H9 (cell line): ENCODE results near the gene NDUFA6. TPM values are rescaled to one million over a fixed set of nuclear protein-coding genes. Genes with fewer than 3 reads are reported as not detected.

Experiments used
- DNase-seq: peaks from one replicate; pipeline ENCODE4 v3.0.0-alpha.2; 2017
- H2AFZ ChIP-seq: one replicate; pipeline ENCODE4 v1.6.1; 2013; ENCODE audit warnings: mild to moderate bottlenecking, low read length, control low read depth, moderate library complexity
- H2AK5ac ChIP-seq: 2 replicates; pipeline ENCODE4 v1.6.1; 2013; ENCODE audit warnings: low read length, control low read depth, mixed read lengths; ENCODE audit not compliant: insufficient read length
- H2BK120ac ChIP-seq: one replicate; pipeline ENCODE4 v1.6.1; 2013; ENCODE audit warnings: low read depth, mild to moderate bottlenecking, low read length, control low read depth, inconsistent platforms; ENCODE audit not compliant: poor library complexity, severe bottlenecking
- H2BK12ac ChIP-seq: 2 replicates; pipeline ENCODE4 v1.6.1; 2013; ENCODE audit warnings: low read length, control low read depth, mixed read lengths, low read depth; ENCODE audit not compliant: insufficient read length
- H2BK15ac ChIP-seq: 2 replicates; pipeline ENCODE4 v1.6.1; 2013; ENCODE audit warnings: low read depth, low read length, control low read depth
- H2BK20ac ChIP-seq: one replicate; pipeline ENCODE4 v1.6.1; 2013; ENCODE audit warnings: low read depth, mild to moderate bottlenecking, low read length, control low read depth, inconsistent platforms; ENCODE audit not compliant: poor library complexity, severe bottlenecking
- H2BK5ac ChIP-seq: 2 replicates; pipeline ENCODE4 v1.6.1; 2013; ENCODE audit warnings: low read length, control low read depth, mixed read lengths; ENCODE audit not compliant: insufficient read length
- H3K14ac ChIP-seq: 2 replicates; pipeline ENCODE4 v1.6.1; 2013; ENCODE audit warnings: low read length, control low read depth; ENCODE audit not compliant: insufficient read depth
- H3K18ac ChIP-seq: 2 replicates; pipeline ENCODE4 v1.6.1; 2013; ENCODE audit warnings: low read depth, mild to moderate bottlenecking, mixed read lengths, low read length, control low read depth; ENCODE audit not compliant: insufficient read length
- H3K23ac ChIP-seq: 2 replicates; pipeline ENCODE4 v1.6.1; 2013; ENCODE audit warnings: low read length, control low read depth, mixed read lengths, low read depth; ENCODE audit not compliant: insufficient read length
- H3K23me2 ChIP-seq: 2 replicates; pipeline ENCODE4 v1.6.1; 2013; ENCODE audit warnings: low read depth, mild to moderate bottlenecking, mixed read lengths, low read length, control low read depth; ENCODE audit not compliant: insufficient read length, poor library complexity, severe bottlenecking
- H3K27ac ChIP-seq: 2 replicates; pipeline ENCODE4 v1.5.1; 2013; ENCODE audit warnings: low read length, control low read depth, mixed read lengths, low read depth; ENCODE audit not compliant: insufficient read length
- H3K27me3 ChIP-seq: 2 replicates; pipeline ENCODE4 v1.6.1; 2013; ENCODE audit warnings: low read length, control low read depth, inconsistent platforms; ENCODE audit not compliant: insufficient read depth
- H3K4ac ChIP-seq: 2 replicates; pipeline ENCODE4 v1.6.1; 2013; ENCODE audit warnings: low read depth, mild to moderate bottlenecking, control low read depth, inconsistent platforms, low read length, moderate library complexity
- H3K4me1 ChIP-seq: 2 replicates; pipeline ENCODE4 v1.6.1; 2013; ENCODE audit warnings: low read length, control low read depth, inconsistent platforms; ENCODE audit not compliant: insufficient read depth
- H3K4me2 ChIP-seq: 2 replicates; pipeline ENCODE4 v1.6.1; 2013; ENCODE audit warnings: low read length, control low read depth, mixed read lengths; ENCODE audit not compliant: insufficient read length, insufficient read depth
- H3K56ac ChIP-seq: 2 replicates; pipeline ENCODE4 v1.6.1; 2013; ENCODE audit warnings: low read depth, mild to moderate bottlenecking, mixed read lengths, low read length, control low read depth; ENCODE audit not compliant: insufficient read length
- H3K79me1 ChIP-seq: 2 replicates; pipeline ENCODE4 v1.6.1; 2013; ENCODE audit warnings: low read depth, mild to moderate bottlenecking, moderate library complexity, low read length, control low read depth, inconsistent platforms; ENCODE audit not compliant: insufficient read depth, poor library complexity, severe bottlenecking
- H3K79me2 ChIP-seq: 2 replicates; pipeline ENCODE4 v1.6.1; 2013; ENCODE audit warnings: low read length, control low read depth, inconsistent platforms; ENCODE audit not compliant: insufficient read depth
- H3K9ac ChIP-seq: 2 replicates; pipeline ENCODE4 v1.6.1; 2013; ENCODE audit warnings: low read length, control low read depth, mixed read lengths; ENCODE audit not compliant: insufficient read length; ENCODE audit errors: extremely low read depth
- H3K9me3 ChIP-seq: one replicate; pipeline ENCODE4 v1.6.1; 2013; ENCODE audit warnings: low read depth, low read length, inconsistent platforms; ENCODE audit not compliant: control insufficient read depth
- H3T11ph ChIP-seq: one replicate; pipeline ENCODE4 v1.6.1; 2013; ENCODE audit warnings: mild to moderate bottlenecking, low read length, control low read depth, inconsistent platforms
- H4K20me1 ChIP-seq: one replicate; pipeline ENCODE4 v1.6.1; 2013; ENCODE audit not compliant: control insufficient read depth, insufficient read length, insufficient read depth
- H4K5ac ChIP-seq: 2 replicates; pipeline ENCODE4 v1.6.1; 2013; ENCODE audit warnings: low read depth, mild to moderate bottlenecking, mixed read lengths, low read length, control low read depth; ENCODE audit not compliant: insufficient read length
- H4K8ac ChIP-seq: replicated peaks from 2 replicates; pipeline ENCODE4 v1.6.1; 2013; ENCODE audit warnings: low read length, control low read depth, mixed read lengths, low read depth; ENCODE audit not compliant: insufficient read length
- H4K91ac ChIP-seq: 2 replicates; pipeline ENCODE4 v1.6.1; 2013; ENCODE audit warnings: low read depth, mild to moderate bottlenecking, moderate library complexity, mixed read lengths, low read length, control low read depth; ENCODE audit not compliant: insufficient read length
- H3K27ac Mint-ChIP-seq, 3 experiments: 2 replicates in 2 of 3; 3 replicates in 1 of 3; pipeline ENCODE4 v1.8.0; 2020 to 2021; ENCODE audit warnings: mixed read lengths in 3 of 3, mild to moderate bottlenecking in 1 of 3, moderate library complexity in 1 of 3
- H3K27me3 Mint-ChIP-seq: 2 replicates; pipeline ENCODE4 v1.8.0; 2021; ENCODE audit warnings: low read depth, mild to moderate bottlenecking, moderate library complexity, mixed read lengths
- H3K36me3 Mint-ChIP-seq, 3 experiments: 2 replicates in 2 of 3; 3 replicates in 1 of 3; pipeline ENCODE4 v1.8.0; 2020 to 2021; ENCODE audit warnings: low read depth in 3 of 3, mixed read lengths in 3 of 3; ENCODE audit not compliant: insufficient read depth in 1 of 3
- H3K4me1 Mint-ChIP-seq, 2 experiments: 2 replicates each; pipeline ENCODE4 v1.8.0; 2020; ENCODE audit warnings: mixed read lengths in 2 of 2
- H3K4me3 Mint-ChIP-seq, 2 experiments: 2 replicates in 1 of 2; 3 replicates in 1 of 2; pipeline ENCODE4 v1.8.0; 2020 to 2021; ENCODE audit warnings: mild to moderate bottlenecking in 2 of 2, mixed read lengths in 2 of 2, moderate library complexity in 1 of 2
- H3K9me3 Mint-ChIP-seq, 2 experiments: 2 replicates in 1 of 2; 3 replicates in 1 of 2; pipeline ENCODE4 v1.8.0; 2020; ENCODE audit warnings: mild to moderate bottlenecking in 2 of 2, mixed read lengths in 2 of 2, moderate library complexity in 1 of 2
- CTCF ChIP-seq: fragments of 200-600 bp; sonication (generic); conservative IDR thresholded peaks from 3 replicates; pipeline ENCODE4 v1.8.0; 2021; ENCODE audit warnings: antibody characterized with exemption, mild to moderate bottlenecking
- WGBS: extraction: QIAGEN DNeasy Blood & Tissue Kit; methylation state at CpG from one replicate; pipeline ENCODE4 v1.1.7; 2013; ENCODE audit warnings: missing lambda C conversion rate, low lambda C conversion rate, mixed read lengths; ENCODE audit not compliant: insufficient read length; ENCODE audit errors: extremely low coverage; 5-methylcytosine and 5-hydroxymethylcytosine counted together
- total RNA-seq: library from RNA; stranded (reverse); gene quantifications from 2 replicates; pipeline ENCODE4 v1.2.1, GENCODE V29; 2021

Gene NDUFA6
- total RNA-seq, 1 experiment from 2014 or later, result 91.7 TPM

DNA sequence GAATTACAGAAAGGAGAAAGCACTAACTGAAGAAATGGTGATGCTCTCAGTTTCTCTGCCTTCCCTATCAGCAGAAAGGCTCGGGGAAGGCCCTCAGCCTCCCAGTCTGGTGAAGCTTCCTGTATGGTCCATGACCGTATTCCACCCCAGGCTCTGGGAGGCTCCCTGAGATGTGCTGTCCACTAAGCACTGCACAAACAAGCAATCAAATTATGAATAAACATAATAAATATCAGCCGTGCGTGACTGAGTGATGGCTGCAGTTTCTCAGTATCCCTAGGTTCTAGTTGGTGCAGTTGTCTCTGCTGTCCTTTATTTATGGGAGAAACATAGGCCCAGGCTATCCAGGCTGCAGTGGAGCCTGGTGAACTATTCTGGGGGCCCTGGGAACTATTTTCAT, 7.5 kb downstream of the NDUFA6 start:
- DNase-seq, result no peak
- Histone ChIP-seq H3K4ac (no peak overlapping the region), H3K23ac (no peak overlapping the region), H3T11ph (no peak overlapping the region), H4K5ac (no peak overlapping the region), H2BK20ac (no peak overlapping the region), H3K9me3 (no peaks in the 10 kb centered on the region), H3K27ac (no peak overlapping the region), H3K4me1 (no peaks in the 10 kb centered on the region), H2BK15ac (no peak overlapping the region), H2BK5ac (no peak overlapping the region), H3K27me3 (no peaks in the 10 kb centered on the region), H3K4me2 (no peak overlapping the region), H3K56ac (no peak overlapping the region), H3K18ac (no peak overlapping the region), H2BK12ac (no peak overlapping the region), H4K91ac (no peak overlapping the region), H2BK120ac (no peak overlapping the region), H4K20me1 (no peaks in the 10 kb centered on the region), H3K79me1 (no peaks in the 10 kb centered on the region), H3K14ac (no peak overlapping the region), H3K9ac (no peak overlapping the region), H3K79me2 (no peaks in the 10 kb centered on the region), H2AK5ac (no peak overlapping the region), H4K8ac (no peak overlapping the region), H2AFZ (no peak overlapping the region), H3K23me2 (peaks cover 6% of the 10 kb centered on the region)
- H3K4me3 Mint-ChIP-seq, result no peak overlapping the region
- peaks cover 28 to 51% (median 42%) of the 10 kb centered on the region in 3 experiments for H3K36me3 Mint-ChIP-seq
- no peaks in the 10 kb centered on the region; a peak in 1 of 5 replicates for H3K9me3 Mint-ChIP-seq
- H3K4me1 Mint-ChIP-seq, result peaks cover 12 to 16% of the 10 kb centered on the region in 2 experiments; a peak in 3 of 4 replicates
- no peaks in the 10 kb centered on the region for H3K27me3 Mint-ChIP-seq
- TF ChIP-seq CTCF, result no peak
- H3K27ac Mint-ChIP-seq, result no peak overlapping the region; a peak in 1 of 7 replicates
- no CpG with 5 or more reads among the region's 4 CpGs for WGBS
